Measurements from ENCODE around the gene HNRNPH2. TPM values are rescaled to one million over a fixed set of nuclear protein-coding genes. Genes with fewer than 3 reads are reported as not detected.
A peak's percentile ranks its signal among the peaks of the same experiment; 100 is the strongest.

The HNRNPH2 gene
- total and polyA plus RNA-seq, 9 donors = 46.4 to 79.6 (median 63.3) TPM

DNA sequence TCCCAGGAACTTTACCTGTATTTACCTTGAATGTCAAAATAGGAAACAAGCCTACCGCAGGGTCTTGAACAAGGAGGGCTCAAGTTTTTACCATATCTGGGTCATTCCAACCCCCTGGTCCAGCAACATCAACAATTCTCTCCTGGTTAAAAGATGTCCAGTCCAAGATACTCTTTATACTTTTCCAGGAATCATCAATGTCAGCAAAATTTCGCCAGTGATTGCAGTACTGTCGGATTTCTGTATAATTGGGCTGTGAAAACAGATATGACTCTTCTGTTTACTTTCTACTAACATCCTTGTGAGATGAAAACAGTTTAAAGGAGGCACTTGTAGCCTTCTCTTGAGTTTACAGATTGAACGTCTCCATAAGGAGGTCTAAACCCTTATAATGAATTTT, 9.3 kb upstream of the HNRNPH2 start:
- no peak for DNase-seq
- no peak overlapping the region for H3K27ac ChIP-seq
- no peak for TF ChIP-seq POLR2A (IDR thresholded peaks at IDR 0.05)
- TF ChIP-seq, protein P1, sequence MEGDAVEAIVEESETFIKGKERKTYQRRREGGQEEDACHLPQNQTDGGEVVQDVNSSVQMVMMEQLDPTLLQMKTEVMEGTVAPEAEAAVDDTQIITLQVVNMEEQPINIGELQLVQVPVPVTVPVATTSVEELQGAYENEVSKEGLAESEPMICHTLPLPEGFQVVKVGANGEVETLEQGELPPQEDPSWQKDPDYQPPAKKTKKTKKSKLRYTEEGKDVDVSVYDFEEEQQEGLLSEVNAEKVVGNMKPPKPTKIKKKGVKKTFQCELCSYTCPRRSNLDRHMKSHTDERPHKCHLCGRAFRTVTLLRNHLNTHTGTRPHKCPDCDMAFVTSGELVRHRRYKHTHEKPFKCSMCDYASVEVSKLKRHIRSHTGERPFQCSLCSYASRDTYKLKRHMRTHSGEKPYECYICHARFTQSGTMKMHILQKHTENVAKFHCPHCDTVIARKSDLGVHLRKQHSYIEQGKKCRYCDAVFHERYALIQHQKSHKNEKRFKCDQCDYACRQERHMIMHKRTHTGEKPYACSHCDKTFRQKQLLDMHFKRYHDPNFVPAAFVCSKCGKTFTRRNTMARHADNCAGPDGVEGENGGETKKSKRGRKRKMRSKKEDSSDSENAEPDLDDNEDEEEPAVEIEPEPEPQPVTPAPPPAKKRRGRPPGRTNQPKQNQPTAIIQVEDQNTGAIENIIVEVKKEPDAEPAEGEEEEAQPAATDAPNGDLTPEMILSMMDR (IDR thresholded peaks at IDR 0.05) = no peak
- no peak for TF ChIP-seq EP300 (IDR thresholded peaks at IDR 0.05)
- H3K27me3 ChIP-seq = no peaks in the 10 kb centered on the region
- no peaks in the 10 kb centered on the region for H3K4me1 ChIP-seq (ENCODE audit: insufficient read depth)
- no peaks in the 10 kb centered on the region for H3K9me3 ChIP-seq
- H3K36me3 ChIP-seq = no peaks in the 10 kb centered on the region
- 66 to 71% (median 67%) methylated on average over 4 of the region's 4 CpGs for WGBS, 3 donors
- intact Hi-C loops (cut with DNase I) = no loop called here
- H3K4me3 ChIP-seq = no peak overlapping the region

DNA sequence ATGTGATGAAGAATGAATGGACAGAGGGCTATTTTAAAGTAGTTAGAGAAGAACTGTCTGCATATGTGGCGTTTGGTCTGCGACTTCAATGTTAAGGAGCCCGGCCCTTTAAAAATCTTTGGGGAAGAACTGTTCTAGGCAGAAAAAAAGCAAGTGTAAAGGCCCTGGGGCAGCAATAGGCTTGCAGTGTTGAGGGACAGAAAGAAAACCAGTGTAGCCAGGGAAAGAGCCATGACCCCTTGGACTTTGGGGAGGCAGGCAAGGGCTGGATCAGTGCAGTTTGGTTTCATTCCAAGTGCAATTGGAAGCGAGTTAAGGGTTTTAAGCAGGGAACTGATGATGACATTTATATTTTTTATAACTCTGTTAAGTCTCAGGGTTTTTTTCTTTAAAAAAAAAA, 8.2 kb upstream of the HNRNPH2 start:
- H3K4me1 ChIP-seq (ENCODE audit: insufficient read depth) = no peaks in the 10 kb centered on the region
- H3K27ac ChIP-seq = no peak overlapping the region
- DNase-seq = no peak
- TF ChIP-seq, protein P1 (IDR thresholded peaks at IDR 0.05) = no peak
- TF ChIP-seq POLR2A (IDR thresholded peaks at IDR 0.05) (no peak), EP300 (IDR thresholded peaks at IDR 0.05) (no peak)
- no peaks in the 10 kb centered on the region for H3K36me3 ChIP-seq
- intact Hi-C loops (cut with DNase I) = no loop called here
- H3K4me3 ChIP-seq = no peak overlapping the region
- 79 to 82% (median 80%) methylated on average over 4 of the region's 4 CpGs for whole genome bisulfite sequencing, 3 donors
- no peaks in the 10 kb centered on the region for H3K9me3 ChIP-seq
- no peaks in the 10 kb centered on the region for H3K27me3 ChIP-seq

DNA sequence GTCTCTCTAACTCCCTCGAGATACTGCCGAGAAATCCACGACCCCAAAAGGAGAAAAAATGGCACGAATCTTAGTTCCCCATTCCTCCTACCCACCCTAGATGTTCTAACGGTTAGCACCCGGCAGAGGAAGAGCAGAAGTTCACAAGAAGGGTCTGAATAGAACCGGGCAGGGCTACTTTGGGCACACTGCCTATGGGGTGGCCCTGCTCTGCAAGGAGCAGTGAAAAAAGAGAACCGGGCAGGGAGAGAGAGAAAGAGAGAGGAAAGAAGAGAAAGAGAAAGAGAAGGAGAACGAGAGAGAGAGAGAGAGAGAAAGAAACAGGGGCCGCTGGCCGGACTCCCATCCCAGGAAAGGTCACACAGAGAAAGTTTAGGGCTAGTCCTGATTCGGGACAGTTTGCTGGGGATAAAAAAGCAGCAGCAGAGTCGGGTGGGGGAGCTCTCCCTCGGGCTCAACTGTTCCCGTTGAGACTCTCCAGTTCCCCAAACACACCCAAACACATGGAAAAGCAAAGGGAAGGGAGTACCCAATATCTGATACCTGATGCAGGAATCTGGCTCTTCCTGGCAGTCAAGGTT, 765 bp upstream of the HNRNPH2 start:
- Histone ChIP-seq H3K36me3 (no peaks in the 10 kb centered on the region), H3K9me3 (no peaks in the 10 kb centered on the region), H3K27me3 (no peaks in the 10 kb centered on the region), H3K4me3 (peak overlapping the region; percentile 56), H3K27ac (peak overlapping the region; percentile 83 to 90), H3K4me1 (ENCODE audit: insufficient read depth) (peaks cover 1% of the 10 kb centered on the region)
- intact Hi-C loops (cut with DNase I) = no loop called here
- WGBS, 3 donors = 17 to 29% (median 29%) methylated on average over 15 of the region's 15 CpGs
- TF ChIP-seq, protein P1 (IDR thresholded peaks at IDR 0.05) = no peak
- TF ChIP-seq EP300 (IDR thresholded peaks at IDR 0.05) (no peak), POLR2A (IDR thresholded peaks at IDR 0.05) (no peak)
- no peak for DNase-seq

DNA sequence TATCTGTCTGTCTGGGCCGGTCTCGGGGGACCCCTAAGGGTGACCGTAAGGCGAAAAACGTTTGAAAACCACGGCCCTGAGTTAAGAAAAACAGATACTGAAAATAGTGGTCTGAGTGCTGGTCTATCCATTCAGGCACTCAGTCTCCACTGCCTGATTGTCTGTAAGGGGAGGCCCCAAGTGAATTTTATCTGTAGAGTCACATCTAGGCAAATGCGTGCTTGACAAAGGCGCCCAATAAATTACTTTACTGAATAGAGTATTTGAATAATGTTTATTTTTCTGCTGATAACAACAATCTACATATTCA, 465 bp downstream of the HNRNPH2 start:
- intact Hi-C loops (cut with DNase I) = no loop called here

More for the DNA sequence above, 465 bp downstream of the HNRNPH2 start:
- peak overlapping the region; percentile 87 to 90 for H3K27ac ChIP-seq
- H3K4me1 ChIP-seq (ENCODE audit: insufficient read depth) = peaks cover 1% of the 10 kb centered on the region
- no peak for TF ChIP-seq POLR2A (IDR thresholded peaks at IDR 0.05)
- TF ChIP-seq EP300 (IDR thresholded peaks at IDR 0.05) = no peak
- TF ChIP-seq, protein P1 (IDR thresholded peaks at IDR 0.05) = peak in 1 of 3 donors; percentile 29
- H3K4me3 ChIP-seq = peak overlapping the region; percentile 55
- H3K27me3 ChIP-seq = no peaks in the 10 kb centered on the region
- H3K9me3 ChIP-seq = no peaks in the 10 kb centered on the region
- 23 to 37% (median 37%) methylated on average over 8 of the region's 8 CpGs for WGBS, 3 donors
- H3K36me3 ChIP-seq = no peaks in the 10 kb centered on the region
- no peak for DNase-seq
